Neural progenitor cell (in vitro differentiated cells): Measurements from ENCODE around the gene MYO16. TPM values are rescaled to one million over a fixed set of nuclear protein-coding genes. Genes with fewer than 3 reads are reported as not detected.

Experiments used
- DNase-seq: peaks from one replicate; pipeline ENCODE4 v3.0.0-alpha.2; 2016; ENCODE audit warnings: low spot score
- H2AFZ ChIP-seq: fragments of 200-600 bp; sonication (generic); replicated peaks from 2 replicates; pipeline ENCODE4 v1.6.1; 2016; ENCODE audit warnings: antibody characterized with exemption
- H3F3A ChIP-seq: fragments of 200-600 bp; sonication (generic); 2 replicates; pipeline ENCODE4 v1.6.1; 2016; ENCODE audit warnings: antibody characterized with exemption, low read depth
- H3K27ac ChIP-seq: fragments of 200-600 bp; sonication (generic); 2 replicates; pipeline ENCODE4 v1.5.1; 2016; ENCODE audit warnings: mild to moderate bottlenecking
- H3K27me3 ChIP-seq: fragments of 200-600 bp; sonication (generic); 2 replicates; pipeline ENCODE4 v1.6.1; 2016; ENCODE audit warnings: mild to moderate bottlenecking, moderate library complexity
- H3K36me3 ChIP-seq: fragments of 200-600 bp; sonication (generic); 2 replicates; pipeline ENCODE4 v1.5.1; 2016
- H3K4me1 ChIP-seq: fragments of 200-600 bp; sonication (generic); 2 replicates; pipeline ENCODE4 v1.6.1; 2016; ENCODE audit warnings: mixed run types
- H3K4me2 ChIP-seq: fragments of 200-600 bp; sonication (generic); 2 replicates; pipeline ENCODE4 v1.6.1; 2016
- H3K4me3 ChIP-seq: fragments of 200-600 bp; sonication (generic); 2 replicates; pipeline ENCODE4 v1.5.1; 2016
- H3K79me2 ChIP-seq: fragments of 200-600 bp; sonication (generic); 2 replicates; pipeline ENCODE4 v1.6.1; 2016; ENCODE audit warnings: low read depth
- H3K9ac ChIP-seq: fragments of 200-600 bp; sonication (generic); 2 replicates; pipeline ENCODE4 v1.6.1; 2016
- H3K9me3 ChIP-seq: fragments of 200-600 bp; sonication (generic); 2 replicates; pipeline ENCODE4 v1.5.1; 2016; ENCODE audit warnings: low read depth
- H4K20me1 ChIP-seq: fragments of 200-600 bp; sonication (generic); 2 replicates; pipeline ENCODE4 v1.6.1; 2016; ENCODE audit warnings: low read depth
- H3K27ac Mint-ChIP-seq: 3 replicates; pipeline ENCODE4 v1.8.0; 2021; ENCODE audit warnings: mixed read lengths
- H3K27me3 Mint-ChIP-seq: 2 replicates; pipeline ENCODE4 v1.8.0; 2022; ENCODE audit warnings: low read depth, mild to moderate bottlenecking, inconsistent platforms, moderate library complexity, mixed read lengths; ENCODE audit not compliant: insufficient read depth
- H3K36me3 Mint-ChIP-seq: 3 replicates; pipeline ENCODE4 v1.8.0; 2021; ENCODE audit warnings: mixed read lengths
- H3K4me1 Mint-ChIP-seq: 3 replicates; pipeline ENCODE4 v1.8.0; 2021; ENCODE audit warnings: mixed read lengths
- H3K4me3 Mint-ChIP-seq: 3 replicates; pipeline ENCODE4 v1.8.0; 2021; ENCODE audit warnings: mild to moderate bottlenecking, moderate library complexity, mixed read lengths
- H3K9me3 Mint-ChIP-seq: 3 replicates; pipeline ENCODE4 v1.8.0; 2020; ENCODE audit warnings: mixed read lengths
- EZH2 ChIP-seq: fragments of 200-600 bp; sonication (generic); IDR thresholded peaks from 2 replicates; pipeline ENCODE4 v1.6.1; 2017; ENCODE audit warnings: antibody characterized with exemption, mild to moderate bottlenecking, moderate library complexity
- EZH2phosphoT487 ChIP-seq: fragments of 200-600 bp; sonication (generic); IDR thresholded peaks from 2 replicates; pipeline ENCODE4 v1.6.1; 2017; ENCODE audit warnings: antibody characterized with exemption
- total RNA-seq: library from RNA; depleted of rRNA; stranded (reverse); fragments of >200 nt; gene quantifications from 2 replicates; pipeline ENCODE4 v1.2.3, GENCODE V29; 2015; ENCODE audit warnings: low replicate concordance
- TF ChIP-seq, protein P1 (sequence below): fragments of 200-600 bp; sonication (generic); IDR thresholded peaks from 2 replicates; pipeline ENCODE4 v1.5.1; 2017; ENCODE audit warnings: antibody characterized with exemption, mild to moderate bottlenecking

Gene MYO16
- total RNA-seq, 1 donor from 2014 or later = 0.41 TPM

DNA sequence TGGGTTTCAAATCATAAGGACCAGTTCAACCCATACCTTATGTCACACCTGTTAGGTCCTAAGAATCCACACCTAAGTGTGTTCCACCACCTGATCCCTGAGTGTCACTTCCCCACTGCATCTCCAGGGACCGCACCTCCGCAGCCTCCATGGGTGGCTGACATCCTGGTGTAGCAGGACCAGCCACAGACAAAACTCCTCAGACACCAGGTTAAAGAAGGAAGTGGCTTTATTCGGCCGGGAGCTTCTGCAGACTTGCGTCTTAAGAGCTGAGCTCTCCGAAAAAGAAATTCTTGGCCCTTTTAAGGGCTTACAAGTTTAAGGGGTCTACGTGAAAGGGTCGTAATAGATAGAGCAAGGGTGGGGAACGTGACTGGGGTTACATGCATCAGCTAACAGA, 509.9 kb downstream of the MYO16 start:
- no peaks in the 10 kb centered on the region for H3K27me3 ChIP-seq
- no peak overlapping the region for H3K27ac ChIP-seq
- TF ChIP-seq EZH2phosphoT487 = no peak
- TF ChIP-seq EZH2 = no peak
- TF ChIP-seq, protein P1, sequence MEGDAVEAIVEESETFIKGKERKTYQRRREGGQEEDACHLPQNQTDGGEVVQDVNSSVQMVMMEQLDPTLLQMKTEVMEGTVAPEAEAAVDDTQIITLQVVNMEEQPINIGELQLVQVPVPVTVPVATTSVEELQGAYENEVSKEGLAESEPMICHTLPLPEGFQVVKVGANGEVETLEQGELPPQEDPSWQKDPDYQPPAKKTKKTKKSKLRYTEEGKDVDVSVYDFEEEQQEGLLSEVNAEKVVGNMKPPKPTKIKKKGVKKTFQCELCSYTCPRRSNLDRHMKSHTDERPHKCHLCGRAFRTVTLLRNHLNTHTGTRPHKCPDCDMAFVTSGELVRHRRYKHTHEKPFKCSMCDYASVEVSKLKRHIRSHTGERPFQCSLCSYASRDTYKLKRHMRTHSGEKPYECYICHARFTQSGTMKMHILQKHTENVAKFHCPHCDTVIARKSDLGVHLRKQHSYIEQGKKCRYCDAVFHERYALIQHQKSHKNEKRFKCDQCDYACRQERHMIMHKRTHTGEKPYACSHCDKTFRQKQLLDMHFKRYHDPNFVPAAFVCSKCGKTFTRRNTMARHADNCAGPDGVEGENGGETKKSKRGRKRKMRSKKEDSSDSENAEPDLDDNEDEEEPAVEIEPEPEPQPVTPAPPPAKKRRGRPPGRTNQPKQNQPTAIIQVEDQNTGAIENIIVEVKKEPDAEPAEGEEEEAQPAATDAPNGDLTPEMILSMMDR = no peak
- H3K36me3 ChIP-seq = no peaks in the 10 kb centered on the region
- H3K79me2 ChIP-seq = no peaks in the 10 kb centered on the region
- no peak overlapping the region for H3K4me2 ChIP-seq
- no peaks in the 10 kb centered on the region for H3K9me3 ChIP-seq
- no peak overlapping the region for H3K4me3 ChIP-seq
- Mint-ChIP-seq H3K36me3 (peaks cover 7% of the 10 kb centered on the region), H3K4me1 (peaks cover 4% of the 10 kb centered on the region), H3K27me3 (no peaks in the 10 kb centered on the region), H3K9me3 (peaks cover 20% of the 10 kb centered on the region), H3K4me3 (no peak overlapping the region), H3K27ac (no peak overlapping the region)
- H3F3A ChIP-seq = no peaks in the 10 kb centered on the region
- no peaks in the 10 kb centered on the region for H4K20me1 ChIP-seq
- no peak overlapping the region for H3K9ac ChIP-seq
- no peaks in the 10 kb centered on the region for H3K4me1 ChIP-seq
- H2AFZ ChIP-seq = no peak overlapping the region
- DNase-seq = no peak

GRCh38 chr13:109140054-109140453, 510.6 kb downstream of the MYO16 start:
- Histone ChIP-seq H3K4me2 (no peak overlapping the region), H3F3A (no peaks in the 10 kb centered on the region), H3K79me2 (no peaks in the 10 kb centered on the region), H3K9ac (no peak overlapping the region), H3K27ac (no peak overlapping the region), H3K4me1 (no peaks in the 10 kb centered on the region), H3K9me3 (no peaks in the 10 kb centered on the region), H3K4me3 (no peak overlapping the region), H4K20me1 (no peaks in the 10 kb centered on the region), H2AFZ (no peak overlapping the region), H3K36me3 (no peaks in the 10 kb centered on the region), H3K27me3 (no peaks in the 10 kb centered on the region)
- H3K27ac Mint-ChIP-seq = no peak overlapping the region
- peaks cover 20% of the 10 kb centered on the region for H3K9me3 Mint-ChIP-seq
- no peak for DNase-seq
- no peaks in the 10 kb centered on the region for H3K27me3 Mint-ChIP-seq
- H3K36me3 Mint-ChIP-seq = peaks cover 7% of the 10 kb centered on the region
- H3K4me1 Mint-ChIP-seq = peaks cover 4% of the 10 kb centered on the region
- H3K4me3 Mint-ChIP-seq = no peak overlapping the region
- TF ChIP-seq EZH2 = no peak
- TF ChIP-seq, protein P1 = no peak
- TF ChIP-seq EZH2phosphoT487 = no peak

DNA sequence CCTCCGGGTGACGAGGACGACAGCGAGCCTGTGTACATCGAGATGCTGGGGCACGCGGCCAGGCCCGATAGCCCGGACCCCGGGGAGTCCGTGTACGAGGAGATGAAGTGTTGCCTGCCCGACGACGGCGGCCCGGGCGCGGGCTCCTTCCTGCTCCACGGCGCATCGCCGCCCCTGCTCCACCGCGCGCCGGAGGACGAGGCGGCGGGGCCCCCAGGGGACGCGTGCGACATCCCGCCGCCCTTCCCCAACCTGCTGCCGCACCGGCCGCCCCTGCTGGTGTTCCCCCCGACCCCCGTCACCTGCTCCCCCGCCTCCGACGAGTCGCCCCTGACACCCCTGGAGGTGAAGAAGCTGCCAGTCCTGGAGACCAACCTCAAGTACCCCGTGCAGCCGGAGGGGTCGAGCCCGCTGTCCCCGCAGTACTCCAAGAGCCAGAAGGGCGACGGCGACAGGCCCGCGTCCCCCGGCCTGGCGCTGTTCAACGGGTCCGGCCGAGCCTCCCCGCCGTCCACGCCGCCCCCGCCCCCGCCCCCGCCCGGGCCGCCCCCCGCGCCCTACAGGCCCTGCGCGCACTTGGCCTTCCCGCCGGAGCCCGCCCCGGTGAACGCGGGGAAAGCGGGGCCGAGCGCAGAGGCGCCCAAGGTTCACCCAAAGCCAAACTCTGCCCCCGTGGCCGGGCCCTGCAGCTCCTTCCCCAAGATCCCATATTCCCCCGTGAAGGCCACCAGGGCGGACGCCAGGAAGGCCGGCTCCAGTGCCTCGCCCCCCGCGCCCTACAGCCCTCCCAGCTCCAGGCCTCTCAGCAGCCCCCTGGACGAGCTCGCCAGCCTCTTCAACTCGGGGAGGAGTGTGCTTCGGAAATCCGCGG, 511.3 kb downstream of the MYO16 start:
- H3K27me3 Mint-ChIP-seq = no peaks in the 10 kb centered on the region

More for the DNA sequence above, 511.3 kb downstream of the MYO16 start:
- peaks cover 6% of the 10 kb centered on the region for H3K4me1 Mint-ChIP-seq
- Histone ChIP-seq H3K4me3 (no peak overlapping the region), H3K4me1 (no peaks in the 10 kb centered on the region), H4K20me1 (no peaks in the 10 kb centered on the region), H2AFZ (no peak overlapping the region), H3K27me3 (no peaks in the 10 kb centered on the region), H3K9ac (no peak overlapping the region), H3K79me2 (no peaks in the 10 kb centered on the region), H3K9me3 (no peaks in the 10 kb centered on the region), H3F3A (no peaks in the 10 kb centered on the region), H3K36me3 (no peaks in the 10 kb centered on the region), H3K27ac (no peak overlapping the region), H3K4me2 (no peak overlapping the region)
- TF ChIP-seq EZH2 (no peak), EZH2phosphoT487 (no peak)
- TF ChIP-seq, protein P1 = no peak
- H3K27ac Mint-ChIP-seq = no peak overlapping the region
- DNase-seq = no peak
- H3K4me3 Mint-ChIP-seq = no peak overlapping the region
- H3K9me3 Mint-ChIP-seq = peaks cover 20% of the 10 kb centered on the region
- peaks cover 7% of the 10 kb centered on the region for H3K36me3 Mint-ChIP-seq
